ENCODE results near the gene NUDT16.

- TF ChIP-seq, protein P1, sequence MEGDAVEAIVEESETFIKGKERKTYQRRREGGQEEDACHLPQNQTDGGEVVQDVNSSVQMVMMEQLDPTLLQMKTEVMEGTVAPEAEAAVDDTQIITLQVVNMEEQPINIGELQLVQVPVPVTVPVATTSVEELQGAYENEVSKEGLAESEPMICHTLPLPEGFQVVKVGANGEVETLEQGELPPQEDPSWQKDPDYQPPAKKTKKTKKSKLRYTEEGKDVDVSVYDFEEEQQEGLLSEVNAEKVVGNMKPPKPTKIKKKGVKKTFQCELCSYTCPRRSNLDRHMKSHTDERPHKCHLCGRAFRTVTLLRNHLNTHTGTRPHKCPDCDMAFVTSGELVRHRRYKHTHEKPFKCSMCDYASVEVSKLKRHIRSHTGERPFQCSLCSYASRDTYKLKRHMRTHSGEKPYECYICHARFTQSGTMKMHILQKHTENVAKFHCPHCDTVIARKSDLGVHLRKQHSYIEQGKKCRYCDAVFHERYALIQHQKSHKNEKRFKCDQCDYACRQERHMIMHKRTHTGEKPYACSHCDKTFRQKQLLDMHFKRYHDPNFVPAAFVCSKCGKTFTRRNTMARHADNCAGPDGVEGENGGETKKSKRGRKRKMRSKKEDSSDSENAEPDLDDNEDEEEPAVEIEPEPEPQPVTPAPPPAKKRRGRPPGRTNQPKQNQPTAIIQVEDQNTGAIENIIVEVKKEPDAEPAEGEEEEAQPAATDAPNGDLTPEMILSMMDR (IDR thresholded peaks at IDR 0.05; ENCODE audit: poor library complexity) = no peak
- TF ChIP-seq EZH2phosphoT487 (IDR thresholded peaks at IDR 0.05; ENCODE audit: low read depth, severe bottlenecking, unreplicated experiment) (no peak), EZH2 (IDR thresholded peaks at IDR 0.05; ENCODE audit: borderline replicate concordance) (no peak)
These were observed 32.7 kb upstream of the NUDT16 start for GRCh38 chr3:131348911-131349310.

Measured in hepatocyte (in vitro differentiated cells).